ENCODE results near the gene DZANK1. TPM values are rescaled to one million over a fixed set of nuclear protein-coding genes. Genes with fewer than 3 reads are reported as not detected.

DZANK1 gene
- total and polyA plus RNA-seq, 9 donors, result 2.2 to 6.5 (median 3.4) TPM

DNA sequence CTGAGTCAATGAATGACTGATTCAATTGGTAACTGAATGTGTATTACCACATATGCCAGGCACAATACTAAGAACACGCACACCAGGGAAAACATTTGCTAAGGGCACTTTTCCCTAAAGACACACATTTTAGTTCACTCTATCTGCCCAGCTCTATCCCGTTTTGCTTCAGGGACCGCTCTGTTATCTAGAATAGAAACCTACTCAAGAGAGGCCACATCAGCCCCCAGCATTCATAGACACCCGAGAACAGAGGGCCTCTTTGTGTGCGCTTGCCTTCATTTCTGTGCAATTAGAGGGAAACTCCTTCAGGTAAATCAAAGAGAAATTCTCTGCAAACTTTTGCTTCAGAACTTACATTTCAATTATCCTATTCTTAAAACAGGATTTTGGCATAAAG, 50.3 kb downstream of the DZANK1 start:
- Histone ChIP-seq H3K4me3 (no peak overlapping the region), H3K27ac (no peak overlapping the region), H3K27me3 (no peaks in the 10 kb centered on the region)

GRCh38 chr20:18414140-18414539, 52.7 kb downstream of the DZANK1 start:
- Histone ChIP-seq H3K4me1 (ENCODE audit: insufficient read depth) (no peaks in the 10 kb centered on the region), H3K9me3 (no peaks in the 10 kb centered on the region), H3K27ac (no peak overlapping the region), H3K27me3 (no peaks in the 10 kb centered on the region), H3K4me3 (no peak overlapping the region), H3K36me3 (no peaks in the 10 kb centered on the region)
- TF ChIP-seq POLR2A (IDR thresholded peaks at IDR 0.05), result no peak
- intact Hi-C loops (cut with DNase I), result no loop called here
- no peak for DNase-seq
- WGBS, 3 donors, result 82 to 88% (median 87%) methylated on average over 5 of the region's 5 CpGs

More for the DNA sequence above, 50.3 kb downstream of the DZANK1 start:
- 75 to 78% (median 77%) methylated on average over 5 of the region's 5 CpGs for WGBS, 3 donors
- Histone ChIP-seq H3K9me3 (no peaks in the 10 kb centered on the region), H3K36me3 (no peaks in the 10 kb centered on the region), H3K4me1 (ENCODE audit: insufficient read depth) (no peaks in the 10 kb centered on the region)
- TF ChIP-seq CTCF (IDR thresholded peaks at IDR 0.05), result no peak
- no peak for TF ChIP-seq EP300 (IDR thresholded peaks at IDR 0.05)
- TF ChIP-seq POLR2A (IDR thresholded peaks at IDR 0.05), result no peak
- intact Hi-C loops (cut with DNase I), result no loop called here
- no peak for DNase-seq

- no peaks in the 10 kb centered on the region for H3K9me3 ChIP-seq
- TF ChIP-seq EP300 (IDR thresholded peaks at IDR 0.05) (no peak), CTCF (IDR thresholded peaks at IDR 0.05) (no peak)
- DNase-seq, result no peak
- H3K36me3 ChIP-seq, result no peaks in the 10 kb centered on the region
- H3K4me1 ChIP-seq (ENCODE audit: insufficient read depth), result no peaks in the 10 kb centered on the region
- H3K27me3 ChIP-seq, result no peaks in the 10 kb centered on the region
- H3K27ac ChIP-seq, result no peak overlapping the region
- WGBS, 3 donors, result 77 to 84% (median 84%) methylated on average over 6 of the region's 6 CpGs
- intact Hi-C loops (cut with DNase I), result no loop called here
- no peak overlapping the region for H3K4me3 ChIP-seq
Observed at GRCh38 chr20:18412221-18412901, 54.5 kb downstream of the DZANK1 start.

GRCh38 chr20:18405826-18406225, 61.0 kb downstream of the DZANK1 start:
- intact Hi-C loops (cut with DNase I), result no loop called here
- no peak overlapping the region for H3K27ac ChIP-seq

More at GRCh38 chr20:18405826-18406225, 61.0 kb downstream of the DZANK1 start:
- no peaks in the 10 kb centered on the region for H3K4me1 ChIP-seq (ENCODE audit: insufficient read depth)
- H3K9me3 ChIP-seq, result peaks cover 0 to 10% of the 10 kb centered on the region in 2 donors
- no peaks in the 10 kb centered on the region for H3K27me3 ChIP-seq
- 89 to 92% (median 92%) methylated on average over 8 of the region's 8 CpGs for WGBS, 3 donors
- H3K36me3 ChIP-seq, result no peaks in the 10 kb centered on the region
- no peak for DNase-seq
- no peak for TF ChIP-seq POLR2A (IDR thresholded peaks at IDR 0.05)
- TF ChIP-seq CTCF (IDR thresholded peaks at IDR 0.05), result no peak
- TF ChIP-seq EP300 (IDR thresholded peaks at IDR 0.05), result no peak
- H3K4me3 ChIP-seq, result no peak overlapping the region

All from ovary (tissue), 9 donors.